Anterior cingulate cortex (tissue), 58 donors: ENCODE measurements around the gene SLX9.
"Not testable (repeated sequence)": the region's sequence is repeated elsewhere in the genome, so short reads cannot be mapped to it uniquely, and the experiment has no call there.

Experiments used
- DNase-seq, 58 donors: peaks; one replicate each; lab custom pipeline; 2025; lab: John Stamatoyannopoulos, UW

SLX9 gene

GRCh38 chr21:44928500-44929241, 11.2 kb upstream of the SLX9 start:
- DNase-seq, result not testable (repeated sequence)

GRCh38 chr21:44929242-44929798, 10.5 kb upstream of the SLX9 start:
- no peak for DNase-seq

GRCh38 chr21:44929799-44930542, 9.9 kb upstream of the SLX9 start:
- no peak for DNase-seq

GRCh38 chr21:44930543-44930981, 9.3 kb upstream of the SLX9 start:
- no peak for DNase-seq

DNA sequence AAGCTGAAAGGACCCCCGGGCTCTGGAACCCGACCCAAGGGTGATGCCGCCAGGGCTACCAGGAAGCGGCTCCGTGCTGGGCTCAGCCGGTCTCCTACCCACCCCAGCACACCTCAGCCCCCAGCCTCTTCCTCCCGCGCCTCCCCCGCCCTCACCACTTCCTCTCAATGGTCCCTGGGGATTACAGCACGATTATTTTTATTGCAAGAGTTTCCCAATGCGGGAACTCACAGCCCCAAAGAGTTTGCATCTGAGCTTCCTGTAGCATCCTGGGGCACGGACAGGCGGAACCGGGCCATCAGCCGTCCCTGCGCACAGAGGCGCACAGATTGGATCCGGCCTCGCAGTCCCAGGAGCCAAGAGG, 8.7 kb upstream of the SLX9 start:
- no peak for DNase-seq

DNA sequence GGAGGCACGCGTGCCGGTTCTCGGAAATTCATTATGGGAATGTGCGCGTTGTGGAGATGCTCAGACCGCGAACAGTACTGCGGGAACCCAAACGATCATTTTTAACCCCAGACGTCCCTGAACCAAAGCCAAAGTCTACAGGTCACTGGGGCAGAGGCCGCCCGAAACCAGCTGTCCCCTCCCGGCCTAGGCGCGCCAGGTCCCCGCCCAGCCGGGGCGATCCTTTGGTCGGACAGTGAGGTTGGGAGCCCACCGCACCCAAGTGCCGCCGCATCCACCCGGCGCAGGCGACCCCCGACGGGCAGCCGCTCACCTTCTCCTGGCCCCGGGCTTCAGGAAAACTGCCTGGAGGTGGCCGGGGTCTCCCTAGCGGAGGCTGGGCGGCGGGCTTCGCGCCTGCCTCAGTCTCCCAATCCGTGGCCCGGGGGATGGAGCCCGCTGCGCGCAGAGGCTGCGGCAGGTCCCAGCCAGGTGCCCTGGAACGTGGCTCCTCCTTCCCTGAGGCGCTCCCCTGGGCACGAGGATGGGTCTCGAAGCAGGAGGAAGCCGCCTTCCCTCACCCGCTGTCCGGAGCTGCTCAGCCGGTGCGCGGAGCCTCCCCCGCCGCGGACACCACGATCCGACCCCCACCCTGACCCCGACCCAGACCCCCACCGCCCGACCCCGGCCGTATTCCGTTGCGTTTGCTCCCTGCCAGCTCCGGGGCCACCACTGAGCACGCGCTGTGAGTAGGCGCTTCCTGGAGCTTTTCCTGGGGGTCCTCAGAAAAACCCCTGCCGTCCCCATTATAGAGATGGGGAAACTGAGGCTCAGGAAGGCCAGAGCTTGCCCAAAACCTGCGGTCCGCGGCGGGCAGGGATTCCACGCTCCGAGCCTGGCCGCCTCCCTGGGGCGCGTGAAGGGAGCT, 8.1 kb upstream of the SLX9 start:
- DNase-seq, result no peak

GRCh38 chr21:44932408-44933181, 7.2 kb upstream of the SLX9 start:
- no peak for DNase-seq

DNA sequence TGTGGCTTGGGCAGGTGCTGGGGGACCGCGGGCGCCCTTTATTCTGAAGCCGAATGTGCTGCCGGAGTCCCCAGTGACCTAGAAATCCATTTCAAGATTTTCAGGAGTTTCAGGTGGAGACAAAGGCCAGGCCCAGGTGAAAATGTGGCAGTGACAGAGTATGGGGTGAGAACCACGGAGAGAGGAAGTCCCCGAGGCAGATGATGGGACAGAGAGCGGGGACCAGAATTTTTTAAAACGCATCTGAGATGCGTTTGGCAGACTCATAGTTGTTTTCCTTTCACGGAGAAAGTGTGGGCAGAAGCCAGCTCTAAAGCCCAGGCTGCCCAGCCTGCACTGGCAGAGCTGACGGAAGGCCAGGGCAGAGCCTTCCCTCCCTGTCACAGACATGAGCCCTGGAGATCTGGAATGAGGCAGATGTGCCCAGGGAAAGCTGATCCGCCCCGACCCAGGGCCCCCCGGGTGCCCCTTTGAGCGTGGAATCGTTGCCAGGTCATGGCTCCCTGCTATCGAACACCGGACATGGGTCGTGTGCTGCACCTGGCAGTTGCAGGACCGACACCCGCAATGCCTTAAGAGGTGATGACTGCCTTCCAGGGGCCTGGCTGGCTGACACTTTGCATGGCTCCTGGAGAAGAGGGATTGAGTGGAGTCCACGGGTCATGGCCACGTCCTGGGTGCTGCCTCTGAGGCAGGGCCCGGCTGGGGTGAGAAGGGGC, 6.5 kb upstream of the SLX9 start:
- DNase-seq, result no peak

- no peak for DNase-seq
These were observed 5.9 kb upstream of the SLX9 start for GRCh38 chr21:44933918-44934260.

DNA sequence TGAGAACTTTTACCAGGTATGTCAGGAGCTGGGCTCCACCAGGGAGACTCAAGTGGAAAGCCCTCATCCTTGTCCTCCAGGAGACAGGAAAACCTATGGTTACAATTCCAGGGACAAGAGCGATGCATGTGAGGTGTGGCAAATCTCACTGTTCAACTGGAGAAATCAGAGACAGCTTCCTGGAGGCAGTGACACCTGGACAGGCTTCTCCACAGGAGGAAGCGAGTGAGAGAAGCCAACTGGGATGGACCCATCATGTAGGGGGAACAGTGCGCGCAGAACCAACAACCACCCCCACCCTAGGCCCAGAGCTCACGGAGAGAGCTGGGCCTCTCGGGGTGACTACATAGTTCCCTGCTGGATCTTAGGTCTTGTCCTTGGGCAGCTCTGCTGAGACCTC, 5.6 kb upstream of the SLX9 start:
- DNase-seq, result no peak

- no peak for DNase-seq
These were observed 4.9 kb upstream of the SLX9 start for GRCh38 chr21:44934797-44935532.

DNA sequence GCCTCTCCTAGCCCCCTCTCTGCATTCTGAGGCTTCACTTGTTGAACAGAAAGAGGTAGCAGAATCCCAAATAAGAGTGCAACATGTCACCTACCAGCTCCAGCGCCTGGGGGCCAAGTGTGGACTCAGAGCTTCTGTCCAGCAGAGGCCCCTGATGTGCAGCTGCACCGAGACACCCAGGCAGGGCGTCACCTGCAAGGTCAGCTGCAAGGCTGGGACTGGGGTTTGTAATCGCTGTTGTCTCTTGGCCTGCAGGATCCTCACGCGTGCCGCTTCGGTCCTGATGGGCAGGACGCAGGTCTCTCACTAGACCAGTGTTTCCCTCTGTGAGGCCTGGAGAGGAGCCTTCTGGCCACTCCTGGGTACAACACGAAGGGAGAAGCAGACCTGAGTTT, 4.3 kb upstream of the SLX9 start:
- DNase-seq, result no peak

GRCh38 chr21:44938772-44939531, 877 bp upstream of the SLX9 start:
- DNase-seq, result no peak

GRCh38 chr21:44940116-44940631, 345 bp downstream of the SLX9 start:
- DNase-seq, result no peak

GRCh38 chr21:44941567-44941966, 1.7 kb downstream of the SLX9 start:
- DNase-seq, result no peak

DNA sequence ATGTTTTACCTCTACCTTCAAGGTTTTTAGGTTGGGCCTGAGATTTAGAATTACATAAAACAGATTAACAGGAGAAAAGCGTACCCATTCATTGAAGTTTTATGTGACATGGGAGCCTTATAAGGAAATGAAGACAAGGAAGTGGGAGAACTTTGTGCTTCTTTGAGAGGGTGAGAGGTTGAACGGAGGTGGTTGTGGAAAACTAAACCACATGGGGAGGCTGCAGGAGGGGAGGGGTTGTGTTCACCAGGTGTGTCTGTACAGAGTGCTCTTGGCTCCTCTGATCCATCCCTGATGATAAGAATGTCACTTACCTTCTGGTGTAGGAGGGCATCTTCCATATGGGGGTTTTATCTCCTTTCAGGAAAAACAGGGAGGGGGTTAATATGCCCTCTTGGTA, 2.7 kb downstream of the SLX9 start:
- no peak for DNase-seq

- DNase-seq, result no peak
These were observed 3.3 kb downstream of the SLX9 start for GRCh38 chr21:44943005-44943685.
